Caco-2 (cell line): ENCODE results near the gene PRLR. TPM values are rescaled to one million over a fixed set of nuclear protein-coding genes. Genes with fewer than 3 reads are reported as not detected.

Source experiments
- BruUV-seq: library from RNA; stranded (reverse); fragments of 400-500 nt; replicated peaks from 2 replicates; lab custom pipeline; 2021; lab: Mats Ljungman, UMichigan
- CTCF ChIA-PET: fragments of 300-600 bp; sonication (Branson Sonifier 250); formaldehyde crosslinking; loops from one replicate; lab custom pipeline; 2022; ENCODE audit warnings: antibody characterized with exemption; lab: Charles Lee
- POLR2A ChIA-PET: fragments of 300-600 bp; sonication (Branson Sonifier 250); formaldehyde crosslinking; loops from one replicate; lab custom pipeline; 2022; ENCODE audit warnings: antibody characterized with exemption; lab: Charles Lee
- DNase-seq, 2 experiments: peaks; one replicate each; pipeline versions ENCODE4 v3.0.0 to v3.0.0-alpha.2; 2020 to 2022
- H3K27me3 ChIP-seq: replicated peaks from 2 replicates; pipeline ENCODE4 v1.6.0; 2011; ENCODE audit warnings: low read length; ENCODE audit not compliant: control insufficient read depth, insufficient read depth
- H3K36me3 ChIP-seq: 2 replicates; pipeline ENCODE4 v1.5.1; 2011; ENCODE audit warnings: low read length; ENCODE audit not compliant: control insufficient read depth, insufficient read depth
- H3K4me1 ChIP-seq: fragments of 250-450 bp; sonication (Bioruptor Pico); 2 replicates; pipeline ENCODE4 v1.5.1; 2020; ENCODE audit warnings: mild to moderate bottlenecking
- H3K4me3 ChIP-seq: 2 replicates; pipeline ENCODE4 v1.5.1; 2011; ENCODE audit warnings: low read depth, mild to moderate bottlenecking, control low read depth, low read length
- H3K9me3 ChIP-seq: fragments of 250-450 bp; sonication (Bioruptor Pico); 2 replicates; pipeline ENCODE4 v1.5.1; 2020; ENCODE audit warnings: mild to moderate bottlenecking, moderate library complexity
- H3K27ac Mint-ChIP-seq: one replicate; pipeline ENCODE4 v1.8.0; 2022; ENCODE audit warnings: mixed read lengths; ENCODE audit not compliant: unreplicated experiment
- H3K27me3 Mint-ChIP-seq: one replicate; pipeline ENCODE4 v1.8.0; 2022; ENCODE audit warnings: mixed read lengths; ENCODE audit not compliant: insufficient read depth, unreplicated experiment
- H3K36me3 Mint-ChIP-seq: one replicate; pipeline ENCODE4 v1.8.0; 2022; ENCODE audit warnings: mild to moderate bottlenecking, mixed read lengths; ENCODE audit not compliant: insufficient read depth, unreplicated experiment
- H3K4me1 Mint-ChIP-seq: one replicate; pipeline ENCODE4 v1.8.0; 2022; ENCODE audit warnings: low read depth, mixed read lengths; ENCODE audit not compliant: unreplicated experiment
- H3K4me3 Mint-ChIP-seq: one replicate; pipeline ENCODE4 v1.8.0; 2022; ENCODE audit warnings: mild to moderate bottlenecking, moderate library complexity, mixed read lengths; ENCODE audit not compliant: unreplicated experiment
- H3K9me3 Mint-ChIP-seq: one replicate; pipeline ENCODE4 v1.8.0; 2022; ENCODE audit warnings: mixed read lengths; ENCODE audit not compliant: unreplicated experiment
- CTCF ChIP-seq, 2 experiments: fragments of 200-600 bp in 1 of 2; IDR thresholded peaks; 1 replicate in 1 of 2; 2 replicates in 1 of 2; pipeline versions ENCODE4 v1.5.1 to v1.8.0; 2011 to 2022; ENCODE audit warnings: antibody characterized with exemption in 1 of 2, control low read depth in 1 of 2, inconsistent platforms in 1 of 2, low read depth in 1 of 2, low read length in 1 of 2, mild to moderate bottlenecking in 1 of 2, moderate library complexity in 1 of 2; ENCODE audit not compliant: insufficient read depth in 1 of 2, severe bottlenecking in 1 of 2, unreplicated experiment in 1 of 2
- intact Hi-C: fragments of 100-400 bp; cut with micrococcal nuclease; formaldehyde crosslinking; loops from one replicate; pipeline ENCODE4 v1.10.0; 2022; ENCODE audit not compliant: unreplicated experiment
- total RNA-seq: library from RNA; stranded (reverse); gene quantifications from 2 replicates; pipeline ENCODE4 v1.2.3, GENCODE V29; 2022

PRLR gene
- total RNA-seq, 1 experiment from 2014 or later, result 2.3 TPM

GRCh38 chr5:35122819-35123218, 107.5 kb downstream of the PRLR start:
- ChIA-PET POLR2A (no interaction called here), CTCF (no interaction called here)
- H3K27me3 ChIP-seq, result no peaks in the 10 kb centered on the region
- no peak for TF ChIP-seq CTCF (IDR thresholded peaks at IDR 0.05; ENCODE audit: insufficient read depth in 1 of 2, low read depth in 1 of 2, low read length in 1 of 2, severe bottlenecking in 1 of 2, unreplicated experiment in 1 of 2)
- H3K9me3 ChIP-seq, result no peaks in the 10 kb centered on the region
- intact Hi-C loops, result no loop called here
- no peaks in the 10 kb centered on the region for H3K4me1 Mint-ChIP-seq
- H3K4me3 Mint-ChIP-seq, result no peak overlapping the region
- H3K4me1 ChIP-seq, result no peaks in the 10 kb centered on the region
- no TSS peak for BruUV-seq
- H3K4me3 ChIP-seq, result no peak overlapping the region
- DNase-seq, result no peak
- no peaks in the 10 kb centered on the region for H3K36me3 ChIP-seq
- H3K9me3 Mint-ChIP-seq, result no peaks in the 10 kb centered on the region
- no peaks in the 10 kb centered on the region for H3K27me3 Mint-ChIP-seq
- no peak overlapping the region for H3K27ac Mint-ChIP-seq
- no peaks in the 10 kb centered on the region for H3K36me3 Mint-ChIP-seq

GRCh38 chr5:35120715-35121114, 109.6 kb downstream of the PRLR start:
- DNase-seq, result no peak
- no peak overlapping the region for H3K4me3 ChIP-seq
- H3K9me3 ChIP-seq, result no peaks in the 10 kb centered on the region
- H3K27me3 Mint-ChIP-seq, result no peaks in the 10 kb centered on the region
- H3K27me3 ChIP-seq, result no peaks in the 10 kb centered on the region
- H3K4me1 ChIP-seq, result no peaks in the 10 kb centered on the region
- H3K9me3 Mint-ChIP-seq, result no peaks in the 10 kb centered on the region
- TF ChIP-seq CTCF (IDR thresholded peaks at IDR 0.05; ENCODE audit: insufficient read depth in 1 of 2, low read depth in 1 of 2, low read length in 1 of 2, severe bottlenecking in 1 of 2, unreplicated experiment in 1 of 2), result no peak
- no TSS peak for BruUV-seq
- POLR2A ChIA-PET, result no interaction called here
- H3K4me3 Mint-ChIP-seq, result no peak overlapping the region
- CTCF ChIA-PET, result no interaction called here
- intact Hi-C loops, result no loop called here
- H3K36me3 ChIP-seq, result no peaks in the 10 kb centered on the region
- H3K4me1 Mint-ChIP-seq, result no peaks in the 10 kb centered on the region
- no peaks in the 10 kb centered on the region for H3K36me3 Mint-ChIP-seq
- no peak overlapping the region for H3K27ac Mint-ChIP-seq

- no TSS peak for BruUV-seq
- Mint-ChIP-seq H3K9me3 (no peaks in the 10 kb centered on the region), H3K4me1 (no peaks in the 10 kb centered on the region), H3K27ac (no peak overlapping the region), H3K27me3 (no peaks in the 10 kb centered on the region), H3K36me3 (no peaks in the 10 kb centered on the region), H3K4me3 (no peak overlapping the region)
- DNase-seq, result no peak
- no peaks in the 10 kb centered on the region for H3K9me3 ChIP-seq
- H3K27me3 ChIP-seq, result no peaks in the 10 kb centered on the region
- TF ChIP-seq CTCF (IDR thresholded peaks at IDR 0.05; ENCODE audit: insufficient read depth in 1 of 2, low read depth in 1 of 2, low read length in 1 of 2, severe bottlenecking in 1 of 2, unreplicated experiment in 1 of 2), result no peak
- ChIA-PET POLR2A (no interaction called here), CTCF (interaction anchor here (1.1 kb wide), 1 partner anchor 12 kb away, joined by 3 read pairs; no protein-coding TSS in a partner anchor)
- H3K4me3 ChIP-seq, result no peak overlapping the region
- H3K4me1 ChIP-seq, result no peaks in the 10 kb centered on the region
- intact Hi-C loops, result no loop called here
- H3K36me3 ChIP-seq, result no peaks in the 10 kb centered on the region
Measured at GRCh38 chr5:35117967-35118366, 112.3 kb downstream of the PRLR start.
